ENCODE measurements around the gene RNF138.

RNF138 gene

DNA sequence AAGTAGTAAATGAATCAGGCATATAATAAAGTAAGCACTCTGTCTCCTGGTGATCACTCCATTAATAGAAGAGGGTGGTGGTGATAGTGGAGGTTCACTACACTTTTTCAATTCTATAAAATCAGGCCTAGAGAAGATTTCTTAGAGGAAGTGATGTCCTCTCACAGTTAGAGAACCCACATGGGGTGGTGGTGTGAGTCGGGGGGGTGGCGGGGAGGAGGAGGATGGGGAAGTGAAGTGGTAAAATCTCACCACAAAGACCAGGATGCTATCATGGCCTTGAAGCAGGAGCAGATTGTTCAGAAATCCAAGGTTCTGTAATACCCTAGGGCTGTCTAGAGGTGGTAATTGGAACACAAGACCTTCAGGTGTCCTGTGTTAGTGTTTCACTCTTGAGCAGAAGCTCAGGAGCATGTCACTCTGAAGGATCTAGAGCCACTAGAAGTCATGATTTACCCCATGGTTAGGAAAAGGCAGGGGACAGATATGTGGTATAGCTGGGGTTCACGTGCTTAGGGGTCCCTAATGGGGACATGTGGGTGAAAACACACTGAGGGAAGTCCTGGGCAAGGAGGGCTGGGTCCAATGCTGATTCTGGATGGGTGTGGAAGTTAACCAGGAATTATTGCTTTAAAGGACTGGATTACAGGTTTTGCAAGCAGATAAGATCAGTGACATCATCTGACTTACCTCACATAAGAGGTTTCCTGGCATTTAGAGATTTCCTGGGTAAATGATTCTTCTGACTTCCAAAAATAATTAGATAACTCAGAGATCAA lies 42.1 kb upstream of the RNF138 start:
- Histone ChIP-seq H3F3A (ENCODE audit: control insufficient read depth, insufficient read depth) (no peaks in the 10 kb centered on the region), H3K4me3 (ENCODE audit: low read length) (no peak overlapping the region), H3K36me3 (ENCODE audit: control insufficient read depth, low read length) (no peaks in the 10 kb centered on the region), H3K79me2 (ENCODE audit: control insufficient read depth, low read length) (no peaks in the 10 kb centered on the region), H3K4me2 (ENCODE audit: low read length) (0 out of 2 replicates have a peak overlapping the region, but pooled peaks have one; percentile 38), H3K9me2 (replicated peaks; ENCODE audit: control insufficient read depth, low read length) (no peaks in the 10 kb centered on the region), H3K27me3 (ENCODE audit: control insufficient read depth, low read length) (no peaks in the 10 kb centered on the region), H4K20me1 (ENCODE audit: control insufficient read depth, insufficient read depth, low read depth, low read length) (no peaks in the 10 kb centered on the region), H3K9me3 (ENCODE audit: control insufficient read depth, insufficient read depth, low read length) (no peaks in the 10 kb centered on the region), H3K27ac (ENCODE audit: low read depth, low read length) (no peak overlapping the region), H3K4me1 (ENCODE audit: control insufficient read depth, low read length) (peaks cover 22% of the 10 kb centered on the region)
- no peak for TF ChIP-seq EZH2phosphoT487 (IDR thresholded peaks at IDR 0.05; ENCODE audit: borderline replicate concordance, low read length)
- TF ChIP-seq, protein P1, sequence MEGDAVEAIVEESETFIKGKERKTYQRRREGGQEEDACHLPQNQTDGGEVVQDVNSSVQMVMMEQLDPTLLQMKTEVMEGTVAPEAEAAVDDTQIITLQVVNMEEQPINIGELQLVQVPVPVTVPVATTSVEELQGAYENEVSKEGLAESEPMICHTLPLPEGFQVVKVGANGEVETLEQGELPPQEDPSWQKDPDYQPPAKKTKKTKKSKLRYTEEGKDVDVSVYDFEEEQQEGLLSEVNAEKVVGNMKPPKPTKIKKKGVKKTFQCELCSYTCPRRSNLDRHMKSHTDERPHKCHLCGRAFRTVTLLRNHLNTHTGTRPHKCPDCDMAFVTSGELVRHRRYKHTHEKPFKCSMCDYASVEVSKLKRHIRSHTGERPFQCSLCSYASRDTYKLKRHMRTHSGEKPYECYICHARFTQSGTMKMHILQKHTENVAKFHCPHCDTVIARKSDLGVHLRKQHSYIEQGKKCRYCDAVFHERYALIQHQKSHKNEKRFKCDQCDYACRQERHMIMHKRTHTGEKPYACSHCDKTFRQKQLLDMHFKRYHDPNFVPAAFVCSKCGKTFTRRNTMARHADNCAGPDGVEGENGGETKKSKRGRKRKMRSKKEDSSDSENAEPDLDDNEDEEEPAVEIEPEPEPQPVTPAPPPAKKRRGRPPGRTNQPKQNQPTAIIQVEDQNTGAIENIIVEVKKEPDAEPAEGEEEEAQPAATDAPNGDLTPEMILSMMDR (IDR thresholded peaks at IDR 0.05; ENCODE audit: low read depth, low read length, poor library complexity, severe bottlenecking): no peak

- TF ChIP-seq, protein P1 (IDR thresholded peaks at IDR 0.05; ENCODE audit: low read depth, low read length, poor library complexity, severe bottlenecking): no peak
- TF ChIP-seq EZH2phosphoT487 (IDR thresholded peaks at IDR 0.05; ENCODE audit: borderline replicate concordance, low read length): no peak
- no peak overlapping the region for H3K27ac ChIP-seq (ENCODE audit: low read depth, low read length)
- H3K36me3 ChIP-seq (ENCODE audit: control insufficient read depth, low read length): no peaks in the 10 kb centered on the region
- no peaks in the 10 kb centered on the region for H3K79me2 ChIP-seq (ENCODE audit: control insufficient read depth, low read length)
- 0 out of 2 replicates have a peak, but pooled peaks cover under 1% of the 10 kb centered on the region for H3K27me3 ChIP-seq (ENCODE audit: control insufficient read depth, low read length)
- H3K4me1 ChIP-seq (ENCODE audit: control insufficient read depth, low read length): no peaks in the 10 kb centered on the region
- H3K9me2 ChIP-seq (replicated peaks; ENCODE audit: control insufficient read depth, low read length): no peaks in the 10 kb centered on the region
- no peaks in the 10 kb centered on the region for H3K9me3 ChIP-seq (ENCODE audit: control insufficient read depth, insufficient read depth, low read length)
- no peak overlapping the region for H3K4me2 ChIP-seq (ENCODE audit: low read length)
- H3F3A ChIP-seq (ENCODE audit: control insufficient read depth, insufficient read depth): no peaks in the 10 kb centered on the region
- H3K4me3 ChIP-seq (ENCODE audit: low read length): no peak overlapping the region
- no peaks in the 10 kb centered on the region for H4K20me1 ChIP-seq (ENCODE audit: control insufficient read depth, insufficient read depth, low read depth, low read length)
Measured at GRCh38 chr18:32056613-32057358, 34.9 kb upstream of the RNF138 start.

DNA sequence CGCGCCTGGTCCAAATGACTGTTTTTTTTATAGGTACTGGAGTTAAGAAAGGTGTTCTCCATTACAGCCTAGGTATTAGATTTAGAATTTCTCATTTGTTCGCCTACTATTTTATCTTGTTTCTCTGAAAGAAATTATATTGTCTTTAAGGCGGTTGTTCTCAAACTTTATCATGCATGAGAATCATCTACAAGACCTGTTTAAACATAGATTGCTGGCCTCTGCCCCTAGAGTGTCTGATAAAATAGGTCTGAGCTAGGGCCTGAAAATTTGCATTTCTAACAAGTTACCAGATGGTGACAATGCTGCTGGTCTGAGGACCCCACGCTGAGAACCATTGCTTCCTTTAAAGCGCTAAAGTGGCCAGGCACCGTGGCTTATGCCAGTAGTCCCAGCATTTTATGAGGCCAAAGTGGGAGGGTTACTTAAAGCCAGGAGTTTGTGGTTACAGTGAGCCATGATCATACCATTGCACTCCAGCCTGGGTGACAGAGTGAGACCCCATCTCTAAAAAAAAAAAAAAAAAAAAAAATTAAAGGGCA lies 34.0 kb upstream of the RNF138 start:
- Histone ChIP-seq H3K4me1 (ENCODE audit: control insufficient read depth, low read length) (no peaks in the 10 kb centered on the region), H3F3A (ENCODE audit: control insufficient read depth, insufficient read depth) (no peaks in the 10 kb centered on the region), H3K36me3 (ENCODE audit: control insufficient read depth, low read length) (no peaks in the 10 kb centered on the region), H3K4me2 (ENCODE audit: low read length) (no peak overlapping the region), H3K9me3 (ENCODE audit: control insufficient read depth, insufficient read depth, low read length) (no peaks in the 10 kb centered on the region), H3K27ac (ENCODE audit: low read depth, low read length) (no peak overlapping the region), H4K20me1 (ENCODE audit: control insufficient read depth, insufficient read depth, low read depth, low read length) (no peaks in the 10 kb centered on the region), H3K9me2 (replicated peaks; ENCODE audit: control insufficient read depth, low read length) (no peaks in the 10 kb centered on the region), H3K79me2 (ENCODE audit: control insufficient read depth, low read length) (no peaks in the 10 kb centered on the region), H3K27me3 (ENCODE audit: control insufficient read depth, low read length) (0 out of 2 replicates have a peak, but pooled peaks cover 3% of the 10 kb centered on the region), H3K4me3 (ENCODE audit: low read length) (no peak overlapping the region)
- TF ChIP-seq EZH2phosphoT487 (IDR thresholded peaks at IDR 0.05; ENCODE audit: borderline replicate concordance, low read length): no peak
